NCI-H748 (cell line): Measurements from ENCODE around the gene HSF4.
A peak's percentile ranks its signal among the peaks of the same experiment; 100 is the strongest.

Source experiments
- DNase-seq: peaks from one replicate; lab custom pipeline; 2025; ENCODE audit not compliant: unreplicated experiment; lab: John Stamatoyannopoulos, UW

The HSF4 gene

DNA sequence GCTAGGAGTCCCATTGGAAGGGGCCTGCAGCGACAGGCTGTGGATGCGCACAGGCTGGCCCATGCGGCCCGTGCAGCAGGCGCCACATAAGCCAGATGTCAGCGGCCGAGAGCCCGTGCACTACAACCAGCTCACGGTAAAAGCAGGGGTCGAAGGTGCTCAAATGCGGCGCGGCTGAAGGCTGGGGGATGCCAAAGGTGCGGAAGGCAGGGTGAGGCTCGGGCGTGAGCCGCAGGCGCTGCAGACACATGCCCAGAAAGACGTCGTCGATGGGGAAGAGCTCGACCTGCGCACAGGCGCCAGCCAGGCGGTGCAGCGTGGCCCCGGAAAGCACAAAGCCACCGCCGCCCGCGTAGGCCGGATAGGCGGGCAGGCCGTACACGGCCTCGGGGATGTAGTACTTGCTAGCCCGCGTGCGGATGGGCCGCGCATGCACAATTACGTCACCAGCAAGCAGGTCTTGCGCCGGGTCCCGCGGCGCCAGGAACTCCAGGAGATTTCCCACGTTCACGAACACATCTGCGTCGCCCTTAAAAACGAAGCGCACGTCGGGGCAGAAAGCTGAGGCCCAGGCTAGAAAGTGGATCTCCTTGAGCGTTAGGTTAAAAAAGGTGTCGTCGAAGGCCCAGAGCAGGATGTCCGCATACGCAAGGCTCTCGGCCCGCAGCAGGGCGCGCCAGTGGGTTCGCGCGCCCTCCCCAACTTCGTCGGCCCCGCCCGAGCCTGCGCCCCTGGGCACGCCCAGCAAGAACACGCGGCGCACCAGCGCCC is 15.1 kb upstream of the HSF4 start:
- DNase-seq, result no peak

- peak; percentile 42 for DNase-seq
Observed at GRCh38 chr16:67150047-67150832, 14.3 kb upstream of the HSF4 start.

DNA sequence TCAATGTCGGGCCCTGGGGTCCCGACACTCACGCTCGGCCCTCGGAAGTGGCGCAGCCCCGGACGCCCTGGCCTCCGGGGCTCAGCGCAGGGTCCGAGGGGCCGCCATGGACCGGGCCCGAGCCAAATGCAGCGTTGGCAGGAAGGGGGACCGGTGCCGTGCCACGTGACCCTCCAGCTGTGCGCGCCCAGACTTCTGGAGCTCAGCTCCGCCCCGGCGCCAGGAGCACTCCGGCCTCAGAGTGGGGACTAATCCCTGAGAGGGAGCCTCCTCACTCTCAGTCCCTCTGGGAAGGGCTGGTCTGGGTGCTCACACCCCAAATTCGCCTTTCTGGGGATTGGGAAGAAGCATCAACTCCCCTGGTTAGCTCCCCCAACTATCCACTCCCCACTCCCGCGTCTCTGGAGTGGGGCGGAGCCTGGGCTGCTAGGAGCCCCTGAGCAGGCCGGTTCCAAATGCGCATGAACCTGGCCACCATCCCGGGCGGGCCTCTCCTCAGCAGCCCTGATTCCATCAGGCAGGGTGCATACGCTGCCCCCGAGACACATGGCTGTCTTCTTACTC is 13.6 kb upstream of the HSF4 start, which contains the start of gene B3GNT9:
B3GNT9 (minus strand) TSS at position 166 of the 564 bp plus-strand sequence. CDS start 513 bp downstream, outside the sequence.
- DNase-seq, result peak; percentile 39

GRCh38 chr16:67151431-67152097 is 13.0 kb upstream of the HSF4 start:
- DNase-seq, result peak; percentile 5

DNA sequence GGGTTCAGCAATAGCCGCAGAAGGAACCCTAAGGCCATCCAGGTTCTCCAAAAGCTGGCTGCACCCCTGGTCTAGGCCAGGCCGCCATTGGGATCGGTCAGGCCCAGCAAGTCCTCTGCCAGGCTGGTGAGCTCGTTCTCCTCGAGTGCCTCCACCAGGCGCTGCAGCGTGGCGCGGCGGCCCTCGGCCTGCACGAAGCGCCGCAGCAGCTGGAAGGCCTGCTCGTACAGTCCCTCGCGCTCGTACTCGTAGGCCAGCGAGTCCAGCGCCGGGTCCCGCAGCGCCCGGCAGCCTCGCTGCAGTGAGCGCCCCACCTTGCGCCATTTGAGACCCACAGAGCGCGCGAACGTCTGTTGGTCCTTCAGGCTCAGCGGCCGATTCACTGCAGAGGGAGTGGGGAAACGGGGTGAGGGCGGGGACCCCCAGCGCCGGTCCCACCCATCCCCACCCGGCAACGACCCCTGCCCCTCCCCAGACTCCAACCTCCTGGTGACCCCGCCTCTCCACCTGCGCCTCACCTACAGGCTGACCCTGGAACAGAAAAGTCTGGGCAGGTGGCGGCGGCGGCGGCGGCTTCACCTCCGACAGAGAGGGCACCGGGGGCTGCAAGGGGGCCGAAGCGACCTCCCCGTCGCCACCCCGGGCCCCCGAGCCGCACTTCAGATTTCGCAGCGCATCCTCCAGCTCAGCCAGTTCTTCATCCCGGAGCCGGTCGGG is 9.8 kb upstream of the HSF4 start:
- DNase-seq, result peak; percentile 3

DNA sequence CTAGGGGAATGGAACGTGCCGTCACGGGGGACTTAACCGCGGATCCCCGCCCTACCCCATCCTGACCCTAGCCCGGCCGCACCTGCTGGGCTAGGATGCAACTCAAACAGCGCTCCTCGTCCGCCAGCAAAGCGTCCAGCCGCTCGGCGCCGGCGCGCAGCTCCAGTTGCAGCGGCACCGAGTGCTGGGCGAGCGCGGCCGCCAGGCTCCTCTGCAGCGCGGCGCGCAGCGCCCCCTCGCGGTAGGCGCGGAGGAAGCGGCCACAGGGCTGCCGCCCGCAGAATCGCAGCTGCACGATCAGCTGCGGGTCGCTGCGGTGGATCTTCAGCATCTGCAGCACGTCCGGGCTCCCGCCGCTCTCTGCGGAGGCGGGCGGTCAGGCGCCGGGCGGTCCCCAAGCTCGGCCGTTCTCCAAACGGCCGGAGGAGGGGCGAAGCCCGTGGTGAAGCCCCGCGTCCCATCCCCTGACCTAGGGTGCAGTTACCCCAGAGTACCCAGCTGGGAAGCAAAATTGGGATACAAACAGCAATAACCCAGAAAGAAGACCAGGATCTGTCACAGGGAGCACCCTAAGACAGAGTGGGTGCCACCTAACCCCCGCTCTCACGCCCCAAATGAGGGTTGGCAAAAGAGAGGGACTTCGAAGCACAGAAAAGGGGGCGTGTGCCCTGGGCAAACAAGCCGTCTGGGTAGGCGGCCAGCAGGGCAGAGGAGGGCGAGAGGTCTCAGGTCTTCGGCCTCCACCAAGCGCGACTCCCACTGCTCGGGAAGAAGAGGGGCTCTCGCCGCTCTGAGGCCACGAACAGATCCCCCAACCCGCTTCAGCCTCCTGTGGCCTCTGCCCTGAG is 9.0 kb upstream of the HSF4 start:
- peak; percentile 81 for DNase-seq

GRCh38 chr16:67156143-67156844 is 8.3 kb upstream of the HSF4 start:
- DNase-seq, result no peak

DNA sequence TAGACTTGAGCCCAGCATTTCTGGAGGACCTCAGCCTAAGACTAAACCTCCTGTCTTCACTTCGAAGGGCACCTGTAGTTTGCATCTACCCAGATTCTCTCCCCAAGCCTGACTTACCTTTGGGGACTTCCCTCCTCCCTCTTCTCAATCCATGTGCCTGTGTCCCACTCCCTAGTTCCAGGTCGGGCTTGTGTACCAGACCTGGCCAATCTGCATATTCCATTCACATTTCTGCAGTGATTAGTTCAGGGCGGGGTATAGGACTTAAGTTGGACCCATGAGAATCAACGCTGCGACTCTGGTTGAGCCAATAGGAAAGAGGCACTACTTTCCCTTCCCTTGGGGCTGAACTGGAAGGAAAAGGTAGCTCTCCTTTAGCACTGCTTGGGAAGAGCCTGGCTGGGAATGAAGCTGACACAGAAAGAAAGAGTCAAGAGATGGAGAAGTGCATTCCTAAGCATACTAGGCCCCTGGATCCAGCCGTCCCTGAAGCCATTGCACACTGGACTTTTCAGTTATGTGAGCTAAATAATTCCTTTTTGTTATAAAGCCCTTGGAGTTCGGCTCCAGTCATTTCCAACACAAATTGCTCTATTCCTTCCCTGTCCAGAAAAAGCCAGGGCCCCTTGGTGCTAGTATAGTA is 7.3 kb upstream of the HSF4 start:
- no peak for DNase-seq

GRCh38 chr16:67157892-67158635 is 6.5 kb upstream of the HSF4 start:
- DNase-seq, result no peak

- peak; percentile 51 for DNase-seq
Observed at GRCh38 chr16:67158637-67159600, 5.6 kb upstream of the HSF4 start.

DNA sequence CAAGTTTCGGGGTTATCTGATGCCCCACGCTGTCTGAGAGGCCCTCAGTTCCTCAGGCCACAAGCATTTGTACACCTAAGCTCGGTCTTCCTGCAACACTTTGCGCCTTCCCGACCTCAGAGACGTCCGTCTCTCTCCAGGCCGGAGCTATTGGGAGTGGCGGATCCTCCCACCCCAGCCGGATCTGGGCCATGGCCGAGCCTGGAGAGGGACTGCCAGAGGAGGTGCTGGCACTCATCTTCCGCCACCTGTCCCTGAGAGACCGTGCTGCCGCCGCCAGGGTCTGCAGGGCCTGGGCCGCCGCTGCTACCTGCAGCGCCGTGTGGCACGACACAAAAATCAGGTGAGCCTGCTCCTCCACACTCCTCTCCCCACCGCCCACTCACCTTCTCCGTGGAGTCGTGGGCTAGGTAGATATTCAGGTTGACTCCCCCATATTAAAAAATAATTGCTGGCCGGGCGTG is 2.9 kb upstream of the HSF4 start:
- DNase-seq, result no peak

DNA sequence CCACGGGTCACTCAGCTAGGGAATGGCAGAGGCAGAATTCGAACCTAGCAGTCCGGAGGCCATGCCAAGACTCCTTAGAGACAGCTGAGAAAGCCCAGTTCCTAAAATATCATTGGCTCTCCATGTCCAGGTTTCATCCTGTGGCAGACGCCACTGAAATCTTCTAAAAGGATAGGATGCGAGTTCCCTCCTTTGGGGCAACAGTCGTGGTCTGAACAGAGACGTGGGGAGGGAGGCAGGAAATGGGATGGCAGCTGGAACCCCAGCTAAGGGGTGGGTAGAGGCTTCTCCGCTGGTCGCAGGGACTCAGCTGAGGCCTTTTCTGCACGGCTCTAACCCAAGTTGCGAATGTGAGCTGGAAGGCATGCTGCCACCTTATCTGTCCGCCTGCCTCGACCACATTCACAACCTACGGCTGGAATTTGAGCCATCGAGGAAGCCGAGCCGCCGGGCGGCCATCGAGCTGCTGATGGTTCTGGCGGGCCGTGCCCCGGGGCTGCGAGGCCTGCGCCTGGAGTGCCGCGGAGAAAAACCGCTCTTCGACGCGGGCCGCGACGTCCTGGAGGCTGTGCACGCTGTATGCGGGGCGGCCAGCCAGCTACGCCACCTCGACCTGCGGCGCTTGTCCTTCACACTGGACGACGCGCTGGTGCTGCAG is 1.9 kb upstream of the HSF4 start:
- no peak for DNase-seq

DNA sequence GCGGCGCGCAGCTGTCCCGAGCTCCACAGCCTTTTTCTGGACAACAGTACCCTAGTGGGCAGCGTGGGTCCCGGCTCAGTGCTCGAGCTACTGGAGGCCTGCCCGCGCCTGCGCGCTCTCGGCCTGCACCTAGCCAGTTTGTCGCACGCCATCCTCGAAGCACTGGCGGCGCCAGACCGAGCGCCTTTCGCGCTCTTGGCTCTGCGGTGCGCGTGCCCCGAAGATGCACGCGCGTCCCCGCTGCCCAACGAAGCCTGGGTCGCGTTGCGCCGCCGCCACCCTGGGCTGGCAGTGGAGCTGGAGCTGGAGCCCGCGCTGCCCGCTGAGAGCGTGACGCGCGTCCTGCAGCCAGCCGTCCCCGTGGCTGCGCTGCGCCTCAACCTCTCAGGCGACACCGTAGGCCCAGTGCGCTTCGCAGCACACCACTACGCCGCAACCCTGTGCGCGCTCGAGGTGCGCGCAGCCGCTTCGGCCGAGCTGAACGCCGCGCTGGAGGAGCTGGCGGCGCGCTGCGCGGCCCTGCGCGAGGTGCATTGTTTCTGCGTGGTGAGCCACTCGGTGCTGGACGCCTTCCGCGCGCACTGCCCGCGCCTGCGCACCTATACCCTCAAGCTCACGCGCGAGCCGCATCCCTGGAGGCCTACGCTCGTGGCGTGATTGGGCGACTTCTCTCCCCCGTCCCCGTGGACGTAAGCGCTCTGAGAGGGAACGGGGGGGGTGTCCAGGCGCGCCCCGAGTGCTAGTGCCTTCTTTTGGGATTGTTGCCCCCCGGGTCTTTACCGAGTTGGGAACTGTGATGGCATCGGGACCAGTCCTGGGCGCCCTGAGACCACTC is 1.2 kb upstream of the HSF4 start:
- peak; percentile 93 for DNase-seq

- peak; percentile 62 for DNase-seq
Observed at GRCh38 chr16:67163999-67164558, 466 bp upstream of the HSF4 start.
